Tibial nerve (tissue), 3 donors: ENCODE results near the gene C9.

Experiments
- POLR2A ChIP-seq, 2 donors: fragments of 450-650 bp; IDR thresholded peaks; one replicate each; pipeline ENCODE4 v1.6.1; 2017; ENCODE audit warnings: antibody characterized with exemption in 2 of 2, mild to moderate bottlenecking in 2 of 2, moderate library complexity in 2 of 2
- TF ChIP-seq, protein P1 (sequence below), 5 experiments: fragments of 200-600 bp in 3 of 5; fragments of 450-650 bp in 2 of 5; sonication (generic) in 3 of 5; IDR thresholded peaks; one replicate each; pipeline ENCODE4 v1.5.1; 2016 to 2019; ENCODE audit warnings: antibody characterized with exemption in 5 of 5, mild to moderate bottlenecking in 3 of 5, moderate library complexity in 2 of 5

DNA sequence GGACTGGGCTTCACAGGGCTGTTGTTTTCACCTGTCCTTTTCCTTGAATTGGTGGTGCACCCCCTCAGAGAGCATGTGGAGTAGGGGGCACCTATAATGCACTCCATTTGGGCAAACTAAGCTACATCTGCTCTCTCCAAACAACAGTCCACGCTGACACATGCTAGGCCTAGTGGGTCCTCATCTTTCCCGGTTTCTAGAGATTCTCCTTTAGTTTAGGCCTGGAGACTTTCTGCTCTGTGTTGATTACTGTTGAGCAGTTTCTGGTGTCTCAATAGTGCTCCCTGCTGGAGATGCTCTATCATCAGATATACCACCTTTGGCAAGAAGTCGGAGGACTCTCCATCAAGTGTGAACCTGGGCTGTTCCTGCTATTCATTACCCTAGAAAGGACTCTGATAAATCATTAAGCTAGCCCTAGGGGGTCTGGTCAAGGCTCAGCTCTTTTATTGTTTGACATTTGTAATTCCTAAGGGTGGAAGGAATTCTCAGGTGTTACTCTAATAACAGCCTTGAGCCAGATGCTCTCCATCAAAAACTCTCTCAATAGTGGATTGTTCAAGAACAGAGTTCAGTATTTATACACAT is 81.0 kb downstream of the C9 start:
- TF ChIP-seq POLR2A (IDR thresholded peaks at IDR 0.05): no peak
- TF ChIP-seq, protein P1, sequence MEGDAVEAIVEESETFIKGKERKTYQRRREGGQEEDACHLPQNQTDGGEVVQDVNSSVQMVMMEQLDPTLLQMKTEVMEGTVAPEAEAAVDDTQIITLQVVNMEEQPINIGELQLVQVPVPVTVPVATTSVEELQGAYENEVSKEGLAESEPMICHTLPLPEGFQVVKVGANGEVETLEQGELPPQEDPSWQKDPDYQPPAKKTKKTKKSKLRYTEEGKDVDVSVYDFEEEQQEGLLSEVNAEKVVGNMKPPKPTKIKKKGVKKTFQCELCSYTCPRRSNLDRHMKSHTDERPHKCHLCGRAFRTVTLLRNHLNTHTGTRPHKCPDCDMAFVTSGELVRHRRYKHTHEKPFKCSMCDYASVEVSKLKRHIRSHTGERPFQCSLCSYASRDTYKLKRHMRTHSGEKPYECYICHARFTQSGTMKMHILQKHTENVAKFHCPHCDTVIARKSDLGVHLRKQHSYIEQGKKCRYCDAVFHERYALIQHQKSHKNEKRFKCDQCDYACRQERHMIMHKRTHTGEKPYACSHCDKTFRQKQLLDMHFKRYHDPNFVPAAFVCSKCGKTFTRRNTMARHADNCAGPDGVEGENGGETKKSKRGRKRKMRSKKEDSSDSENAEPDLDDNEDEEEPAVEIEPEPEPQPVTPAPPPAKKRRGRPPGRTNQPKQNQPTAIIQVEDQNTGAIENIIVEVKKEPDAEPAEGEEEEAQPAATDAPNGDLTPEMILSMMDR (IDR thresholded peaks at IDR 0.05): peak; percentile 32 to 52 (median 39)
